GM20000 (cell line): Measurements from ENCODE around the gene SMARCA2.

ENCODE experiments used
- DNase-seq: peaks from one replicate; pipeline ENCODE4 v3.0.0; 2012; ENCODE audit warnings: low spot score
- TF ChIP-seq, protein P1 (sequence below): IDR thresholded peaks from 2 replicates; pipeline ENCODE4 v1.5.1; 2012; ENCODE audit warnings: mild to moderate bottlenecking, control low read depth; ENCODE audit errors: extremely low read depth, missing control alignments

The SMARCA2 gene

DNA sequence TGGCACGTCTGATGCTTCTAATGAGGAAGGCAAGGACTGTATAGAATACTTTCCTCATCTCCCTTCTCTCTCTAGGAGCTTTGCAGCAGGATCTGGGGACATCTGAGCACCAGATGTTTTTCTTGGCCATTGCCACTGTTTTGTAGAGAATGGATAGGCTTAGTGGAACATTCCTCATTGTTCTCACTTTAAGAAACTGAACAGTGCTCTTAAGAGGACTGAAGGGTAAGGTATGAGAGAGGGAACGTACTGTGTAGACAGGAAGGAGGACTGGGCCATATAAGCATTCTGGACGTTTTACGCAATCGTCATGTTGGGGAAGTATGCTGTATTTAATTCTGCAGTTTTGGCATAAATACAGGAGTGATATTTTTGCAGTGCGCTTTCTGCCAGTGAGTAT lies 70.6 kb downstream of the SMARCA2 start:
- DNase-seq = no peak
- TF ChIP-seq, protein P1, sequence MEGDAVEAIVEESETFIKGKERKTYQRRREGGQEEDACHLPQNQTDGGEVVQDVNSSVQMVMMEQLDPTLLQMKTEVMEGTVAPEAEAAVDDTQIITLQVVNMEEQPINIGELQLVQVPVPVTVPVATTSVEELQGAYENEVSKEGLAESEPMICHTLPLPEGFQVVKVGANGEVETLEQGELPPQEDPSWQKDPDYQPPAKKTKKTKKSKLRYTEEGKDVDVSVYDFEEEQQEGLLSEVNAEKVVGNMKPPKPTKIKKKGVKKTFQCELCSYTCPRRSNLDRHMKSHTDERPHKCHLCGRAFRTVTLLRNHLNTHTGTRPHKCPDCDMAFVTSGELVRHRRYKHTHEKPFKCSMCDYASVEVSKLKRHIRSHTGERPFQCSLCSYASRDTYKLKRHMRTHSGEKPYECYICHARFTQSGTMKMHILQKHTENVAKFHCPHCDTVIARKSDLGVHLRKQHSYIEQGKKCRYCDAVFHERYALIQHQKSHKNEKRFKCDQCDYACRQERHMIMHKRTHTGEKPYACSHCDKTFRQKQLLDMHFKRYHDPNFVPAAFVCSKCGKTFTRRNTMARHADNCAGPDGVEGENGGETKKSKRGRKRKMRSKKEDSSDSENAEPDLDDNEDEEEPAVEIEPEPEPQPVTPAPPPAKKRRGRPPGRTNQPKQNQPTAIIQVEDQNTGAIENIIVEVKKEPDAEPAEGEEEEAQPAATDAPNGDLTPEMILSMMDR = no peak

DNA sequence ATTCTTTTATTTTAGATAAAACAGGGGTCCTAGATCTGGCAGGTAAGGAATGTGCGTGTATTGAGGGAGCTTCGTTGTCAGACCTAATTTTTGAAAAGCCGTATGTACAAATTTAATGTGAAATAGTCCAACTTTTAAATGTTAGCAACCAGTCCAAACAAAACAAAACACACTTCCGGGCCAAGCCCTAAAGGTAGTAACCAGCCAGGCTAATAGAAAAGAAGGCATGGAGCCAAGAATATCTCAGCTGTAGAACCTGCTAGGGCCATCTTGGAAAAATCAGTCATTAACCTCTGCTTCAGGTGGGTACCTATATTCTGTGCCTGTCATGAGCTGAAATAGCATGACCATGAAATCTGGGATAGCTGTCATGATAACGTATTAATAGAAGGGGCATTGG lies 71.0 kb downstream of the SMARCA2 start:
- TF ChIP-seq, protein P1 = no peak
- DNase-seq = no peak

DNA sequence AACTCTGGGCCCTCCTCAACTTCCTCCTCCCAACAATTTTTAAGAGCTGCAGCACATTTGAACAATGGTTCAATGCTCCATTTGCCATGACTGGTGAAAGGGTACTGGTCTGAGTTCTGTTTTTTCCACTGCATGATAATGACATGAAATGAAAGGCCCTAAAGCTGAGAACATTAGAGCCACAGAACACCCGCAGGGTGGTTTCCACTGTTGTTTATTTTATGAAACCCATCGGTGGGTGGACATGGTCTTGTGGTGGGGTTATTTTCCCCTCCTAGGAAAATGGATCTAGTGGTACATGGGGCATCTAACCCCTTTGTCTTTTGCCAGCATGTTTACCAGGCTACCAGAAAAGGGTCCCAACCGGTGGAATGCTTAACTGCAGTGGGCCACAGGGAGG lies 71.8 kb downstream of the SMARCA2 start:
- TF ChIP-seq, protein P1 = no peak
- peak; percentile 16 for DNase-seq

DNA sequence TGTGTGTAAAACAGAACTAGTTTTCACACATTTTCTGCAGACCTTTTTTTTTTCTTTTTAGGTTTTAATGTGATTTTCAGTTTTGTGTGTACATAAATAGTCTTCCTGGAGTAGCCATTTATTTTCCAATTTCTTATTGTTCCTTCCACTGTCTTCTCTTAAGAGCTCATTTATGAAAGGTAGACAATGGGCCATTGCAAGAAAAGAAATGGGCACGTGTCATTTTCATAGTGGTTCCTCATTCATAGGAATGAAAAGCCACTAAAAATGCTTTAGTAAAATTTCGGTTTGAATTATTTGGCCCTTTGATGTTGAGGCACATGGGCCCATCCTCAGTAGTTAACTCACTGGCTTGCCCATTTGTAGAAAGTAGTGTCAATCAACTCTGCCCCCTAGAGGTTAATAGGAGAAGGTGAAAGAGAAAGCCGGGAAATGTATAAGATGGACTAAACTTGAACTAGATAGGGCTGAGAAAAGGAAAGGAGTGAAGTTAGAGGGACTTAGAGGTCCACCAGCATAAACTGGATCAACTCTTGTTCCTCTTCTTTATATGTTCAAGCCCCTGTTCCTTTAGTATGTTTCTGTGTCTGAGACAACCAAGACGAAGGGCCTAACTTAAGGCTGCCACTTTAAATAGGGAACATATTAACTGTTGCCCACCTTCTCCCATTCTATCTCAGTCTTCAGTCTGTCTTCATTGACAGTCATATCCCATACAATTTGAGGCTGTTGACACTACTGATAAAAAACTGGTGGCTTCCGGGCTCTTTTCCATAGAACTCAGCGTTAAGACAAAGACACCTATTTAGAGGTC lies 72.6 kb downstream of the SMARCA2 start:
- DNase-seq = peak; percentile 56

DNA sequence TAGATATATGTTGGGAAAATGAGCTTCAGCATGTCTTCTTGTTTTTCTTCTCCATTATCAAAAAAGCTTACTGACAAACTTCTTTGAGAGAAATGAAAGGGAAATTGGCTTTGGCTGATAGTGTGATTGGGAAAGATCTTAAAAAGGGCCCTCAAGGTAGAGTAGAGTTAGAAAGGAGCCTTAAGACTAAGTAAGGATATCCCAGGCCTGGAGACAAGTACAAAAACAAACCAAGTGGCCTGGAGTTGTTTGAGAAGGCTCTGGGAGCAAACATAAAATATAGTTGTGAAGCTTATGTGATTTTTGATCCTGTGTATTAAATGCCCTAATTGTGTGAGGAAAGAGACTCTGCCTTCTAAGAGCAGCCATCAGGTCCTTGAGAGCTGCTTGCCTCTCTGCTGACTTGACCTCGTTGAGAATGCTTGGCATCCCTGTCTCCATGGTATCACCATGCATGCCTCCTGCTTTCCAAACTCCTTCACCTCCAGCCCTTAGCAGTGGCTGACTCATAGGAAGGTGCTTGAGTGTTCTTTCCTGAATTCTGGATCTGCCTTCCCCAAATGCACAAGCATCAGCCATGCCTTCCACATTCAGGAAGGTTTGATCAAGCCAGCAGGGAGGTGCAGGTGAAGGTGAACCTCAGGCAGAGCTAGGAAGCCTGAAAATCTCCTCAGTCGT lies 78.9 kb downstream of the SMARCA2 start:
- TF ChIP-seq, protein P1 = no peak
- no peak for DNase-seq

More for the DNA sequence above, 72.6 kb downstream of the SMARCA2 start:
- TF ChIP-seq, protein P1 = peak; percentile 46

DNA sequence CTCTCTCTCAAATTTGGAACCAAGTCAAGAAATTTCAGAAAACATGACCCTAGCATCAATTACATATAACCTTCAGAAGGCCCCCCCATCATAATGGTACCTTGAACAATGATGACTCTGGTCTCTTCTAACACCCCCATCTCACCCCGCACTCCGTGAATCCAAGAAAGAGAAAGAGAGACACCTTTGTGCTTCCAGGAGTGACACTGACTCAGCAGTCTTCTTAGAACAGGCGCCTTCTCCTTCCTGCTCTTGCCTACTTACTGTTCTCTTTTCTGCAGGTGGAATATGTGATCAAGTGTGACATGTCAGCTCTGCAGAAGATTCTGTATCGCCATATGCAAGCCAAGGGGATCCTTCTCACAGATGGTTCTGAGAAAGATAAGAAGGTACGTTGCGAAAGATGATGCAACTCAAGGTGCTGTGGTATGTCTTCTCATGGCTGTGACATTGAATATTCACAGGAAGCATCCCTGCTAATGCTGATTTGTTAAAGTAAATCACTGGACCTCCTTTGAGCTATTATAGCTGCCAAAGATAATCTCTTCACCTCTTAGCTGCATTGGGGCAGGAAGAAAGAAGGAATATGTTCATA lies 81.3 kb downstream of the SMARCA2 start:
- no peak for DNase-seq
- TF ChIP-seq, protein P1 = no peak

DNA sequence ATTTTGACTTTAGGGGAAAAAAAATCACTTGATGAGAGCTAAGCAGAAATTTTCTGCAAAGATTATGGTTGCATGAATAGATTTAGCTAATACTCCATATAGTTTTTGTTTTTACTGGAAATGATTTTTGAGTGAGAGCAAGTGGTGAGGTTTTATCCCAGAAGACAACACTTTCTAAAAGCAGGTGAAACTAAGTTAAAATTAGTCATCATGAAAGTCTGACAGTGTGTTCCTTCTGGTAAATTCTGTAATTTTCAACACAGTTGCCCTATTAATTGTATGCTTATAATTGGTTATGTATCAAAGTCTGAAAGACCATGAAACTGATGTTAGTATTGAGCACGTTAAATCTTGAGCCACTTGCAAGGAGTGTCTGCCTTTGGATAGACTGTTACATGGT lies 91.5 kb downstream of the SMARCA2 start:
- no peak for DNase-seq
- TF ChIP-seq, protein P1 = no peak
